Fibroblast of lung (primary cell): ENCODE measurements around the gene FRMD6.

Experiments used
- EZH2 ChIP-seq: IDR thresholded peaks from 2 replicates; pipeline ENCODE4 v1.5.1; 2012; ENCODE audit warnings: low read length, control low read depth, mild to moderate bottlenecking; ENCODE audit errors: missing control alignments
- TF ChIP-seq, protein P1 (sequence below), 2 donors: IDR thresholded peaks in 1 of 2; conservative IDR thresholded peaks in 1 of 2; 1 replicate in 1 of 2; 2 replicates in 1 of 2; pipeline ENCODE4 v1.5.1; 2011 to 2012; ENCODE audit warnings: low read length in 2 of 2, control low read depth in 1 of 2, inconsistent platforms in 1 of 2, low read depth in 1 of 2, mild to moderate bottlenecking in 1 of 2

DNA sequence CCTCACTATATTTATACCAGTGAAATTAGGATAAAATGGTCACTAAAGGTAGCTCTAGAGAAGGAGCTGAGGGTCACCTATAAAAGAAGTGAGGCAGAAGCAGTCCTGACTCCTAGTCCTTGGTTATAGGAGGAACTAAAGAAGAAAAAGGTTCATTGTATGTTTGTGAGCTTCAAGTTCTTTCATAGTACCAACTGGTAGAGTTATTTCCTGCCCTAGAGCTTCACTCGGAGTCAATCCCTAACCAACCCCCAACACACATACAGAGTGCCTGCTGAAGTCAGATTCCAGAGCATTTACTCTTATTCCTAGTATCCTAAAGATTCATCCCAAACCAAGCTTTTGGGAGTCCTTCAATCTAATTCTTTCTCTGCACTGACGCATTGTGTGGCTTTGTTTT lies 29.3 kb upstream of the FRMD6 start:
- TF ChIP-seq, protein P1, sequence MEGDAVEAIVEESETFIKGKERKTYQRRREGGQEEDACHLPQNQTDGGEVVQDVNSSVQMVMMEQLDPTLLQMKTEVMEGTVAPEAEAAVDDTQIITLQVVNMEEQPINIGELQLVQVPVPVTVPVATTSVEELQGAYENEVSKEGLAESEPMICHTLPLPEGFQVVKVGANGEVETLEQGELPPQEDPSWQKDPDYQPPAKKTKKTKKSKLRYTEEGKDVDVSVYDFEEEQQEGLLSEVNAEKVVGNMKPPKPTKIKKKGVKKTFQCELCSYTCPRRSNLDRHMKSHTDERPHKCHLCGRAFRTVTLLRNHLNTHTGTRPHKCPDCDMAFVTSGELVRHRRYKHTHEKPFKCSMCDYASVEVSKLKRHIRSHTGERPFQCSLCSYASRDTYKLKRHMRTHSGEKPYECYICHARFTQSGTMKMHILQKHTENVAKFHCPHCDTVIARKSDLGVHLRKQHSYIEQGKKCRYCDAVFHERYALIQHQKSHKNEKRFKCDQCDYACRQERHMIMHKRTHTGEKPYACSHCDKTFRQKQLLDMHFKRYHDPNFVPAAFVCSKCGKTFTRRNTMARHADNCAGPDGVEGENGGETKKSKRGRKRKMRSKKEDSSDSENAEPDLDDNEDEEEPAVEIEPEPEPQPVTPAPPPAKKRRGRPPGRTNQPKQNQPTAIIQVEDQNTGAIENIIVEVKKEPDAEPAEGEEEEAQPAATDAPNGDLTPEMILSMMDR (conservative IDR thresholded peaks at IDR 0.05 in 1 of 2, IDR thresholded peaks at IDR 0.05 in 1 of 2; ENCODE audit: low read depth in 1 of 2, low read length in 2 of 2) = no peak
- TF ChIP-seq EZH2 = no peak
